ENCODE data around the gene SH2D4B. TPM values are rescaled to one million over a fixed set of nuclear protein-coding genes. Genes with fewer than 3 reads are reported as not detected.
"Not testable (repeated sequence)": the region's sequence is repeated elsewhere in the genome, so short reads cannot be mapped to it uniquely, and the experiment has no call there.

Gene SH2D4B
- total RNA-seq, 2 experiments from 2014 or later: 0.11 TPM; not detected in 1

- ATAC-seq (no peak), DNase-seq (no peak)
- no peaks in the 10 kb centered on the region for H3K9me3 Mint-ChIP-seq (ENCODE audit: low read depth)
- H3K4me3 Mint-ChIP-seq: no peak overlapping the region
- ChIA-PET POLR2A (no interaction called here), CTCF (interaction anchor here (0.5 to 3.3 kb wide), 8 partner anchors 10 to 149 kb away, joined by 3 to 12 read pairs (median 3); no protein-coding TSS in a partner anchor)
- peaks cover 75% of the 10 kb centered on the region for H3K4me1 Mint-ChIP-seq
- H3K27me3 Mint-ChIP-seq: no peaks in the 10 kb centered on the region
- intact Hi-C loops (cut with DNase I, micrococcal nuclease): loop anchor here (5.0 to 10.0 kb wide), 2 partner anchors 144 to 452 kb away; partner anchors contain the start of gene TMEM254 (in 1 of the 2)
- peaks cover 7% of the 10 kb centered on the region for H3K36me3 Mint-ChIP-seq (ENCODE audit: low read depth)
- H3K27ac Mint-ChIP-seq: peak overlapping the region; percentile 71
Measured at GRCh38 chr10:80526742-80527141, 11.0 kb upstream of the SH2D4B start.

- ATAC-seq (no peak), DNase-seq (no peak)
- intact Hi-C loops (cut with DNase I, micrococcal nuclease): loop anchor here (5.0 to 10.0 kb wide), 2 partner anchors 146 to 453 kb away; partner anchors contain the start of gene TMEM254 (in 1 of the 2)
- H3K27me3 Mint-ChIP-seq: no peaks in the 10 kb centered on the region
- POLR2A ChIA-PET: no interaction called here
- no peak overlapping the region for H3K27ac Mint-ChIP-seq
- CTCF ChIA-PET: interaction anchor here (0.7 to 1.2 kb wide), 2 partner anchors 71 to 150 kb away, joined by 3 read pairs; no protein-coding TSS in a partner anchor
- peaks cover 10% of the 10 kb centered on the region for H3K36me3 Mint-ChIP-seq (ENCODE audit: low read depth)
- H3K4me1 Mint-ChIP-seq: peaks cover 78% of the 10 kb centered on the region
- H3K9me3 Mint-ChIP-seq (ENCODE audit: low read depth): no peaks in the 10 kb centered on the region
- H3K4me3 Mint-ChIP-seq: no peak overlapping the region
Measured at GRCh38 chr10:80528185-80528700, 9.5 kb upstream of the SH2D4B start.

GRCh38 chr10:80528901-80529300 is 8.8 kb upstream of the SH2D4B start:
- ChIA-PET POLR2A (no interaction called here), CTCF (interaction anchor here (1.0 kb wide), 1 partner anchor 24 kb away, joined by 3 read pairs; no protein-coding TSS in a partner anchor)
- ATAC-seq: no peak
- Mint-ChIP-seq H3K36me3 (ENCODE audit: low read depth) (peaks cover 10% of the 10 kb centered on the region), H3K27ac (peak overlapping the region; percentile 61), H3K4me1 (peaks cover 73% of the 10 kb centered on the region), H3K9me3 (ENCODE audit: low read depth) (no peaks in the 10 kb centered on the region), H3K27me3 (no peaks in the 10 kb centered on the region), H3K4me3 (no peak overlapping the region)
- no peak for DNase-seq
- intact Hi-C loops (cut with DNase I, micrococcal nuclease): loop anchor here (5.0 to 10.0 kb wide), 2 partner anchors 147 to 454 kb away; partner anchors contain the start of gene TMEM254 (in 1 of the 2)

- Mint-ChIP-seq H3K4me1 (peaks cover 66% of the 10 kb centered on the region), H3K4me3 (no peak overlapping the region), H3K36me3 (ENCODE audit: low read depth) (peaks cover 10% of the 10 kb centered on the region), H3K9me3 (ENCODE audit: low read depth) (no peaks in the 10 kb centered on the region), H3K27me3 (no peaks in the 10 kb centered on the region), H3K27ac (peak overlapping the region; percentile 61)
- ATAC-seq (peak; percentile 24), DNase-seq (peak; percentile 53)
- CTCF ChIA-PET: interaction anchor here (0.7 to 2.1 kb wide), 7 partner anchors 12 to 148 kb away, joined by 3 to 13 read pairs (median 5); no protein-coding TSS in a partner anchor
- intact Hi-C loops (cut with DNase I, micrococcal nuclease): loop anchor here (1.0 to 10.0 kb wide), 4 partner anchors 85 to 455 kb away; partner anchors contain the start of gene TMEM254 (in 1 of the 2)
- POLR2A ChIA-PET: no interaction called here
Measured at GRCh38 chr10:80529604-80530003, 8.1 kb upstream of the SH2D4B start.

- H3K27ac Mint-ChIP-seq: peak overlapping the region; percentile 61
- no peak overlapping the region for H3K4me3 Mint-ChIP-seq
- ChIA-PET CTCF (interaction anchor here (0.7 to 2.1 kb wide), 8 partner anchors 11 to 152 kb away, joined by 3 to 13 read pairs (median 4); no protein-coding TSS in a partner anchor), POLR2A (no interaction called here)
- DNase-seq: peak; percentile 81
- intact Hi-C loops (cut with DNase I, micrococcal nuclease): loop anchor here in 1 of 2 experiments (1.0 kb wide), 2 partner anchors 86 to 152 kb away; no protein-coding TSS in a partner anchor
- ATAC-seq: peak; percentile 92
- no peaks in the 10 kb centered on the region for H3K27me3 Mint-ChIP-seq
- H3K36me3 Mint-ChIP-seq (ENCODE audit: low read depth): peaks cover 10% of the 10 kb centered on the region
- peaks cover 66% of the 10 kb centered on the region for H3K4me1 Mint-ChIP-seq
- H3K9me3 Mint-ChIP-seq (ENCODE audit: low read depth): no peaks in the 10 kb centered on the region
Measured at GRCh38 chr10:80530251-80530650, 7.5 kb upstream of the SH2D4B start.

- peaks cover 63% of the 10 kb centered on the region for H3K4me1 Mint-ChIP-seq
- peak overlapping the region; percentile 62 for H3K27ac Mint-ChIP-seq
- no peak overlapping the region for H3K4me3 Mint-ChIP-seq
- intact Hi-C loops (cut with DNase I, micrococcal nuclease): loop anchor here in 1 of 2 experiments (1.0 kb wide), 2 partner anchors 87 to 153 kb away; no protein-coding TSS in a partner anchor
- peaks cover 13% of the 10 kb centered on the region for H3K36me3 Mint-ChIP-seq (ENCODE audit: low read depth)
- no peaks in the 10 kb centered on the region for H3K9me3 Mint-ChIP-seq (ENCODE audit: low read depth)
- CTCF ChIA-PET: interaction anchor here (0.6 to 2.1 kb wide), 10 partner anchors 11 to 153 kb away, joined by 3 to 13 read pairs (median 4); no protein-coding TSS in a partner anchor
- no peak for DNase-seq
- no peaks in the 10 kb centered on the region for H3K27me3 Mint-ChIP-seq
- POLR2A ChIA-PET: no interaction called here
- ATAC-seq: no peak
Measured at GRCh38 chr10:80530816-80531215, 6.9 kb upstream of the SH2D4B start.

GRCh38 chr10:80532571-80532970 is 5.1 kb upstream of the SH2D4B start:
- H3K4me1 Mint-ChIP-seq: peaks cover 50% of the 10 kb centered on the region
- no peak for ATAC-seq

GRCh38 chr10:80534059-80534458 is 3.6 kb upstream of the SH2D4B start:
- H3K4me1 Mint-ChIP-seq: peaks cover 38% of the 10 kb centered on the region
- H3K36me3 Mint-ChIP-seq (ENCODE audit: low read depth); ATAC-seq; intact Hi-C loops (cut with DNase I, micrococcal nuclease); CTCF ChIA-PET; H3K4me3 Mint-ChIP-seq; DNase-seq; H3K9me3 Mint-ChIP-seq (ENCODE audit: low read depth); POLR2A ChIA-PET; H3K27ac Mint-ChIP-seq; H3K27me3 Mint-ChIP-seq: not testable (repeated sequence)

More at GRCh38 chr10:80532571-80532970, 5.1 kb upstream of the SH2D4B start:
- Mint-ChIP-seq H3K27me3 (no peaks in the 10 kb centered on the region), H3K9me3 (ENCODE audit: low read depth) (no peaks in the 10 kb centered on the region), H3K36me3 (ENCODE audit: low read depth) (peaks cover 11% of the 10 kb centered on the region), H3K27ac (peak overlapping the region; percentile 63), H3K4me3 (no peak overlapping the region)
- no peak for DNase-seq
- ChIA-PET CTCF (no interaction called here), POLR2A (no interaction called here)
- intact Hi-C loops (cut with DNase I, micrococcal nuclease): no loop called here

- CTCF ChIA-PET; H3K36me3 Mint-ChIP-seq (ENCODE audit: low read depth); ATAC-seq; H3K9me3 Mint-ChIP-seq (ENCODE audit: low read depth); H3K27ac Mint-ChIP-seq; H3K4me3 Mint-ChIP-seq; DNase-seq; POLR2A ChIA-PET; H3K27me3 Mint-ChIP-seq: not testable (repeated sequence)
- intact Hi-C loops (cut with DNase I, micrococcal nuclease): loop anchor here in 1 of 2 experiments (5.0 kb wide), 1 partner anchor 128 kb away; no protein-coding TSS in a partner anchor
- peaks cover 32% of the 10 kb centered on the region for H3K4me1 Mint-ChIP-seq
Measured at GRCh38 chr10:80534646-80535045, 3.1 kb upstream of the SH2D4B start.

GRCh38 chr10:80535671-80536360 is 1.9 kb upstream of the SH2D4B start:
- Mint-ChIP-seq H3K4me3 (peak overlapping the region; percentile 85), H3K27me3 (no peaks in the 10 kb centered on the region), H3K27ac (peak overlapping the region; percentile 98), H3K9me3 (ENCODE audit: low read depth) (no peaks in the 10 kb centered on the region), H3K4me1 (peaks cover 22% of the 10 kb centered on the region), H3K36me3 (ENCODE audit: low read depth) (peaks cover 6% of the 10 kb centered on the region)
- intact Hi-C loops (cut with DNase I, micrococcal nuclease): loop anchor here in 1 of 2 experiments (5.0 kb wide), 1 partner anchor 126 kb away; no protein-coding TSS in a partner anchor
- CTCF ChIA-PET: interaction anchor here (0.7 to 1.1 kb wide), 3 partner anchors 65 to 158 kb away, joined by 3 to 6 read pairs (median 3); no protein-coding TSS in a partner anchor
- POLR2A ChIA-PET: no interaction called here
- DNase-seq (peak; percentile 85), ATAC-seq (peak; percentile 89)

GRCh38 chr10:80536361-80536835 is 1.3 kb upstream of the SH2D4B start:
- Mint-ChIP-seq H3K36me3 (ENCODE audit: low read depth) (peaks cover 6% of the 10 kb centered on the region), H3K4me1 (peaks cover 22% of the 10 kb centered on the region), H3K27ac (peak overlapping the region; percentile 90), H3K4me3 (peak overlapping the region; percentile 85), H3K9me3 (ENCODE audit: low read depth) (no peaks in the 10 kb centered on the region), H3K27me3 (no peaks in the 10 kb centered on the region)
- intact Hi-C loops (cut with DNase I, micrococcal nuclease): loop anchor here in 1 of 2 experiments (5.0 kb wide), 1 partner anchor 126 kb away; no protein-coding TSS in a partner anchor
- CTCF ChIA-PET: interaction anchor here (0.6 to 2.4 kb wide), 5 partner anchors 31 to 158 kb away, joined by 3 to 6 read pairs (median 3); no protein-coding TSS in a partner anchor
- POLR2A ChIA-PET: no interaction called here
- DNase-seq (no peak), ATAC-seq (no peak)

Data from activated CD4-positive, alpha-beta T cell treated with anti-CD3 and anti-CD28 coated beads for 36 hours (primary cell).